IMR-90 (cell line): ENCODE data around the gene ARPC1A.

Experiments used
- CEBPB ChIP-seq: IDR thresholded peaks from 2 replicates; pipeline ENCODE4 v1.6.1; 2012; ENCODE audit warnings: low read depth, low read length, improper control_type of control experiment
- CHD1 ChIP-seq: IDR thresholded peaks from 2 replicates; pipeline ENCODE4 v1.6.1; 2012; ENCODE audit warnings: low read depth, low read length, improper control_type of control experiment
- FOS ChIP-seq: fragments of 150-350 bp; IDR thresholded peaks from 2 replicates; pipeline ENCODE4 v1.6.1; 2016; ENCODE audit warnings: low read depth, low read length
- MAFK ChIP-seq: IDR thresholded peaks from 2 replicates; pipeline ENCODE4 v1.6.1; 2012; ENCODE audit warnings: low read depth, low read length, improper control_type of control experiment
- POLR2A ChIP-seq: IDR thresholded peaks from 2 replicates; pipeline ENCODE4 v1.6.1; 2012; ENCODE audit warnings: mild to moderate bottlenecking, low read depth, low read length
- RCOR1 ChIP-seq: IDR thresholded peaks from 2 replicates; pipeline ENCODE4 v1.6.1; 2012; ENCODE audit warnings: mild to moderate bottlenecking, low read length, improper control_type of control experiment; ENCODE audit not compliant: insufficient replicate concordance
- RFX5 ChIP-seq: IDR thresholded peaks from 2 replicates; pipeline ENCODE4 v1.8.0; 2012; ENCODE audit warnings: low read depth, mild to moderate bottlenecking, low read length, moderate library complexity
- TF ChIP-seq, protein P1 (sequence below): conservative IDR thresholded peaks from 2 replicates; pipeline ENCODE4 v1.5.1; 2012; ENCODE audit warnings: mild to moderate bottlenecking, low read depth, low read length, improper control_type of control experiment
- TF ChIP-seq, protein P2 (sequence below): fragments of 150-350 bp; IDR thresholded peaks from 2 replicates; pipeline ENCODE4 v1.6.1; 2017; ENCODE audit warnings: mild to moderate bottlenecking, antibody characterized with exemption, low read length, low read depth

DNA sequence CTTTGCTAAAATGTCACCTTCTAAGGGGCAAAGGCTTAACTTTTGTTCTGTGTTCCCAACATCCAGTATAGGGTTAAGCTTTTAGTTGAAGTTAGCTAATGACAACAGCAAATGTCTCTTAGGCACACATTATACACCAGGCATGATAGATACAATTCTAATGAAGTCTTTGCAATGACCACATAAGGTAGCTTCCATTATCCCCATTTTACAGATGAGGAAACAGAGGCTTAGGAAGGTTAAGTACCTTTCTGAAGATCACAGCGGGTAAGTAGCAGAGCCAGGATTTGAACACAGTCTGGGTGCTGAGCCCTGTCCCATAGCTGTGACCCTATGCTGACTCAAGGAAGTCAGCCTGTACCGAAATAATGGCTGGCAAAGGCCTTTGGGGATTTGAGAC is 84.9 kb downstream of the ARPC1A start:
- TF ChIP-seq, protein P1, sequence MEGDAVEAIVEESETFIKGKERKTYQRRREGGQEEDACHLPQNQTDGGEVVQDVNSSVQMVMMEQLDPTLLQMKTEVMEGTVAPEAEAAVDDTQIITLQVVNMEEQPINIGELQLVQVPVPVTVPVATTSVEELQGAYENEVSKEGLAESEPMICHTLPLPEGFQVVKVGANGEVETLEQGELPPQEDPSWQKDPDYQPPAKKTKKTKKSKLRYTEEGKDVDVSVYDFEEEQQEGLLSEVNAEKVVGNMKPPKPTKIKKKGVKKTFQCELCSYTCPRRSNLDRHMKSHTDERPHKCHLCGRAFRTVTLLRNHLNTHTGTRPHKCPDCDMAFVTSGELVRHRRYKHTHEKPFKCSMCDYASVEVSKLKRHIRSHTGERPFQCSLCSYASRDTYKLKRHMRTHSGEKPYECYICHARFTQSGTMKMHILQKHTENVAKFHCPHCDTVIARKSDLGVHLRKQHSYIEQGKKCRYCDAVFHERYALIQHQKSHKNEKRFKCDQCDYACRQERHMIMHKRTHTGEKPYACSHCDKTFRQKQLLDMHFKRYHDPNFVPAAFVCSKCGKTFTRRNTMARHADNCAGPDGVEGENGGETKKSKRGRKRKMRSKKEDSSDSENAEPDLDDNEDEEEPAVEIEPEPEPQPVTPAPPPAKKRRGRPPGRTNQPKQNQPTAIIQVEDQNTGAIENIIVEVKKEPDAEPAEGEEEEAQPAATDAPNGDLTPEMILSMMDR: no peak
- no peak for TF ChIP-seq POLR2A
- TF ChIP-seq, protein P2, sequence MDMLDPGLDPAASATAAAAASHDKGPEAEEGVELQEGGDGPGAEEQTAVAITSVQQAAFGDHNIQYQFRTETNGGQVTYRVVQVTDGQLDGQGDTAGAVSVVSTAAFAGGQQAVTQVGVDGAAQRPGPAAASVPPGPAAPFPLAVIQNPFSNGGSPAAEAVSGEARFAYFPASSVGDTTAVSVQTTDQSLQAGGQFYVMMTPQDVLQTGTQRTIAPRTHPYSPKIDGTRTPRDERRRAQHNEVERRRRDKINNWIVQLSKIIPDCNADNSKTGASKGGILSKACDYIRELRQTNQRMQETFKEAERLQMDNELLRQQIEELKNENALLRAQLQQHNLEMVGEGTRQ: no peak
- TF ChIP-seq MAFK: no peak
- TF ChIP-seq CHD1: no peak
- no peak for TF ChIP-seq RFX5
- no peak for TF ChIP-seq RCOR1
- TF ChIP-seq CEBPB: no peak
- no peak for TF ChIP-seq FOS
